PC-9 (cell line): ENCODE measurements around the gene PSMD11. TPM values are rescaled to one million over a fixed set of nuclear protein-coding genes. Genes with fewer than 3 reads are reported as not detected.

ENCODE experiments used
- BruUV-seq: library from RNA; stranded (reverse); fragments of 400-500 nt; replicated peaks from 2 replicates; lab custom pipeline; 2021; lab: Mats Ljungman, UMichigan
- CTCF ChIA-PET: fragments of 300-600 bp; sonication (Branson Sonifier 250); formaldehyde crosslinking; loops from one replicate; lab custom pipeline; 2022; ENCODE audit warnings: antibody characterized with exemption; lab: Charles Lee
- POLR2A ChIA-PET: fragments of 300-600 bp; sonication (Branson Sonifier 250); formaldehyde crosslinking; loops from one replicate; lab custom pipeline; 2022; ENCODE audit warnings: antibody characterized with exemption; ENCODE audit not compliant: unreplicated experiment; lab: Charles Lee
- DNase-seq, 2 experiments: peaks; one replicate each; pipeline versions ENCODE4 v3.0.0 to v3.0.0-alpha.2; 2015 to 2022; ENCODE audit warnings: mixed read lengths in 1 of 2
- H2AFZ ChIP-seq: fragments of 200-600 bp; sonication (generic); 2 replicates; pipeline ENCODE4 v1.8.1; 2017; ENCODE audit warnings: antibody characterized with exemption
- H3F3A ChIP-seq: fragments of 200-600 bp; sonication (generic); 2 replicates; pipeline ENCODE4 v1.8.1; 2017; ENCODE audit warnings: antibody characterized with exemption, mild to moderate bottlenecking, low read depth; ENCODE audit not compliant: insufficient read depth
- H3K27ac ChIP-seq: fragments of 200-600 bp; sonication (generic); 2 replicates; pipeline ENCODE4 v1.6.1; 2016; ENCODE audit warnings: mixed run types
- H3K27me3 ChIP-seq: fragments of 200-600 bp; sonication (generic); 2 replicates; pipeline ENCODE4 v1.6.1; 2016; ENCODE audit warnings: low read depth, mixed run types; ENCODE audit not compliant: insufficient read depth
- H3K36me3 ChIP-seq: fragments of 200-600 bp; sonication (generic); 2 replicates; pipeline ENCODE4 v1.6.1; 2016; ENCODE audit warnings: low read depth, mixed run types
- H3K4me1 ChIP-seq: fragments of 200-600 bp; sonication (generic); replicated peaks from 2 replicates; pipeline ENCODE4 v1.6.1; 2016; ENCODE audit warnings: mixed run types; ENCODE audit not compliant: insufficient read depth
- H3K4me2 ChIP-seq: fragments of 200-600 bp; sonication (generic); 2 replicates; pipeline ENCODE4 v1.6.1; 2017; ENCODE audit warnings: mixed run types
- H3K4me3 ChIP-seq: fragments of 200-600 bp; sonication (generic); 2 replicates; pipeline ENCODE4 v1.6.1; 2016; ENCODE audit warnings: mixed run types
- H3K79me2 ChIP-seq: fragments of 200-600 bp; sonication (generic); 2 replicates; pipeline ENCODE4 v1.6.1; 2017; ENCODE audit warnings: low read depth, mixed run types
- H3K9me2 ChIP-seq: fragments of 200-600 bp; sonication (generic); 2 replicates; pipeline ENCODE4 v1.8.1; 2017; ENCODE audit warnings: mild to moderate bottlenecking; ENCODE audit not compliant: insufficient read depth
- H3K9me3 ChIP-seq: fragments of 200-600 bp; sonication (generic); 2 replicates; pipeline ENCODE4 v1.8.1; 2016; ENCODE audit warnings: low read depth; ENCODE audit not compliant: insufficient read depth
- H4K20me1 ChIP-seq: fragments of 200-600 bp; sonication (generic); 2 replicates; pipeline ENCODE4 v1.8.1; 2017; ENCODE audit not compliant: insufficient read depth
- EZH2 ChIP-seq: fragments of 200-600 bp; sonication (generic); IDR thresholded peaks from 2 replicates; pipeline ENCODE4 v1.8.0; 2017; ENCODE audit warnings: antibody characterized with exemption, low read depth
- intact Hi-C: fragments of 100-400 bp; cut with micrococcal nuclease; formaldehyde crosslinking; loops from one replicate; pipeline ENCODE4 v1.10.0; 2022; ENCODE audit not compliant: unreplicated experiment
- total RNA-seq: library from RNA; stranded (reverse); gene quantifications from 2 replicates; pipeline ENCODE4 v1.2.3, GENCODE V29; 2021
- TF ChIP-seq, protein P1 (sequence below): fragments of 200-600 bp; sonication (generic); conservative IDR thresholded peaks from 2 replicates; pipeline ENCODE4 v1.6.1; 2017; ENCODE audit warnings: mixed run types, antibody characterized with exemption, mild to moderate bottlenecking, moderate library complexity

PSMD11 gene
- total RNA-seq, 1 experiment from 2014 or later: 149 TPM

DNA sequence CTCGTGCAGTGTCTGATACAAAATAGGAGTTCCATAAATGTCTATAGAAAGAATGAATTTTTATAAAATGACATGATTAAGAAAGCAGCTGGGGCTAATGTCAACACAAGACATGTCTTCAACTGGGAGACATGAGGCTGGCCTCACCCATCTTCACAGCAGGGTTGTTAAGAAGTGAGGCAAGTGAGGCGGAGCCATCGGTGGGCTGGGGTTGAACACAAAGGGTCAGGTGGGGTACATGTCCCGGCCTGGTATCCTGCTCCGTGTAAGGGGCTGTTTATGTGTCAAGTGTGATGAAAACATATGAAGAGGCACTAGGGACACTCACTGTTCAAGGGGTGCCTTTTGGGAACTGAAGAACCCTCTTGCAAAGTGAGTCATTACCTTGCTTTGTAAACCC is 64.6 kb downstream of the PSMD11 start:
- no peaks in the 10 kb centered on the region for H4K20me1 ChIP-seq
- no peaks in the 10 kb centered on the region for H3K9me3 ChIP-seq
- no peak overlapping the region for H3K4me3 ChIP-seq
- TF ChIP-seq EZH2: no peak
- TF ChIP-seq, protein P1, sequence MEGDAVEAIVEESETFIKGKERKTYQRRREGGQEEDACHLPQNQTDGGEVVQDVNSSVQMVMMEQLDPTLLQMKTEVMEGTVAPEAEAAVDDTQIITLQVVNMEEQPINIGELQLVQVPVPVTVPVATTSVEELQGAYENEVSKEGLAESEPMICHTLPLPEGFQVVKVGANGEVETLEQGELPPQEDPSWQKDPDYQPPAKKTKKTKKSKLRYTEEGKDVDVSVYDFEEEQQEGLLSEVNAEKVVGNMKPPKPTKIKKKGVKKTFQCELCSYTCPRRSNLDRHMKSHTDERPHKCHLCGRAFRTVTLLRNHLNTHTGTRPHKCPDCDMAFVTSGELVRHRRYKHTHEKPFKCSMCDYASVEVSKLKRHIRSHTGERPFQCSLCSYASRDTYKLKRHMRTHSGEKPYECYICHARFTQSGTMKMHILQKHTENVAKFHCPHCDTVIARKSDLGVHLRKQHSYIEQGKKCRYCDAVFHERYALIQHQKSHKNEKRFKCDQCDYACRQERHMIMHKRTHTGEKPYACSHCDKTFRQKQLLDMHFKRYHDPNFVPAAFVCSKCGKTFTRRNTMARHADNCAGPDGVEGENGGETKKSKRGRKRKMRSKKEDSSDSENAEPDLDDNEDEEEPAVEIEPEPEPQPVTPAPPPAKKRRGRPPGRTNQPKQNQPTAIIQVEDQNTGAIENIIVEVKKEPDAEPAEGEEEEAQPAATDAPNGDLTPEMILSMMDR: no peak
- no peak overlapping the region for H2AFZ ChIP-seq
- H3K4me2 ChIP-seq: no peak overlapping the region
- H3K79me2 ChIP-seq: no peaks in the 10 kb centered on the region
- no peaks in the 10 kb centered on the region for H3F3A ChIP-seq
- ChIA-PET CTCF (interaction anchor here (0.6 kb wide), 1 partner anchor 11 kb away, joined by 13 read pairs; no protein-coding TSS in a partner anchor), POLR2A (interaction anchor here (0.6 kb wide), 1 partner anchor 41 kb away, joined by 3 read pairs; no protein-coding TSS in a partner anchor)
- no peak for DNase-seq
- no peaks in the 10 kb centered on the region for H3K27me3 ChIP-seq
- intact Hi-C loops: no loop called here
- no peak overlapping the region for H3K27ac ChIP-seq
- no peaks in the 10 kb centered on the region for H3K36me3 ChIP-seq
- no peaks in the 10 kb centered on the region for H3K4me1 ChIP-seq
- H3K9me2 ChIP-seq: no peaks in the 10 kb centered on the region
- no TSS peak for BruUV-seq

DNA sequence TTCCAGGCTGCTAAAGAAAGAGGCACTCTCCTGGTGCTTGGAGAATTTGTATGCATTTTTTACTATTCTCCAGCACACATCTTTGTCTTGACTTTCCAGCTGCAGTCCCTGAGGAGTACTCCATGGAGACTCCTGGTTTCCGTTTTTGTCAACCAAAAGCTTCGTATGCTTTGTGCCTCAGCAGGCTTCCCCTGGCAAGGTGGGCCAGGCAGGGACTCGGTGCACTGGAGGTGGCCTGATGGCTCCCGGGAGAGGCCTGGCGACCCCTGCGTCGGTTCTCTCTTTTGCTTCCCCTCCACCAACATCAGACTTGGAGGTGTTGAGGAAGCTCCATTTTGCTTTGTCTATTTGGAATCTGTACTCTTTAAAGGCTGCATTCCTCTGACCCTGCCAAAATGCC is 66.2 kb downstream of the PSMD11 start:
- no peak overlapping the region for H3K27ac ChIP-seq
- H3F3A ChIP-seq: no peaks in the 10 kb centered on the region
- H3K9me2 ChIP-seq: no peaks in the 10 kb centered on the region
- H3K79me2 ChIP-seq: no peaks in the 10 kb centered on the region
- BruUV-seq: no TSS peak
- H3K9me3 ChIP-seq: no peaks in the 10 kb centered on the region
- ChIA-PET CTCF (no interaction called here), POLR2A (no interaction called here)
- no peak overlapping the region for H3K4me3 ChIP-seq
- H4K20me1 ChIP-seq: no peaks in the 10 kb centered on the region
- no peak overlapping the region for H3K4me2 ChIP-seq
- no peak for TF ChIP-seq EZH2
- TF ChIP-seq, protein P1: no peak
- no peaks in the 10 kb centered on the region for H3K4me1 ChIP-seq
- intact Hi-C loops: no loop called here
- H2AFZ ChIP-seq: no peak overlapping the region
- H3K36me3 ChIP-seq: no peaks in the 10 kb centered on the region
- no peak for DNase-seq
- no peaks in the 10 kb centered on the region for H3K27me3 ChIP-seq

DNA sequence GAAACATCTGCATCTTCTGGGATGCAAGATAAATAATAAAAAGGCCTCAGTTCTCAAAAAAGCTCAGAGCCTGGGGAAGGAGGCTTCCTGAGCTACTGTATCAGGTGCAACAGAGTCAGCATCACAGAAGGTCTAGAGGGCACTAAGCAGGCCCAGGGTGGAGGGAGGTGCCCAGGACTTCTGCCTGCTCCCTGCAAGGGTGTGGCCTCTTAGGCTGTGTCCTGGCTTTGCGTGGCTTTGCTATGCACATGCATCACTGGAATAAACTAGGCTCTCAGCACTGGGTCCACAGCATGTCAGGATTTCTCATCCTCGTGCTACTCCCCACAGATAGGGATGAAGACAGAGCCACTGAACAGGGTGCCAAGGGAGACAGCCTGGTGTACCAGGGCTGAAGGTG is 68.0 kb downstream of the PSMD11 start:
- CTCF ChIA-PET: no interaction called here
- no peak overlapping the region for H3K4me3 ChIP-seq
- no peak for DNase-seq
- H3K79me2 ChIP-seq: no peaks in the 10 kb centered on the region
- TF ChIP-seq EZH2: no peak
- TF ChIP-seq, protein P1: no peak
- no peaks in the 10 kb centered on the region for H3F3A ChIP-seq
- H3K27me3 ChIP-seq: no peaks in the 10 kb centered on the region
- H4K20me1 ChIP-seq: no peaks in the 10 kb centered on the region
- intact Hi-C loops: no loop called here
- POLR2A ChIA-PET: no interaction called here
- H2AFZ ChIP-seq: no peak overlapping the region
- no TSS peak for BruUV-seq
- no peaks in the 10 kb centered on the region for H3K4me1 ChIP-seq
- H3K9me3 ChIP-seq: no peaks in the 10 kb centered on the region
- no peak overlapping the region for H3K27ac ChIP-seq
- no peaks in the 10 kb centered on the region for H3K36me3 ChIP-seq
- H3K4me2 ChIP-seq: no peak overlapping the region
- no peaks in the 10 kb centered on the region for H3K9me2 ChIP-seq
